ENCODE data around the gene NUDT12.

NUDT12 gene

DNA sequence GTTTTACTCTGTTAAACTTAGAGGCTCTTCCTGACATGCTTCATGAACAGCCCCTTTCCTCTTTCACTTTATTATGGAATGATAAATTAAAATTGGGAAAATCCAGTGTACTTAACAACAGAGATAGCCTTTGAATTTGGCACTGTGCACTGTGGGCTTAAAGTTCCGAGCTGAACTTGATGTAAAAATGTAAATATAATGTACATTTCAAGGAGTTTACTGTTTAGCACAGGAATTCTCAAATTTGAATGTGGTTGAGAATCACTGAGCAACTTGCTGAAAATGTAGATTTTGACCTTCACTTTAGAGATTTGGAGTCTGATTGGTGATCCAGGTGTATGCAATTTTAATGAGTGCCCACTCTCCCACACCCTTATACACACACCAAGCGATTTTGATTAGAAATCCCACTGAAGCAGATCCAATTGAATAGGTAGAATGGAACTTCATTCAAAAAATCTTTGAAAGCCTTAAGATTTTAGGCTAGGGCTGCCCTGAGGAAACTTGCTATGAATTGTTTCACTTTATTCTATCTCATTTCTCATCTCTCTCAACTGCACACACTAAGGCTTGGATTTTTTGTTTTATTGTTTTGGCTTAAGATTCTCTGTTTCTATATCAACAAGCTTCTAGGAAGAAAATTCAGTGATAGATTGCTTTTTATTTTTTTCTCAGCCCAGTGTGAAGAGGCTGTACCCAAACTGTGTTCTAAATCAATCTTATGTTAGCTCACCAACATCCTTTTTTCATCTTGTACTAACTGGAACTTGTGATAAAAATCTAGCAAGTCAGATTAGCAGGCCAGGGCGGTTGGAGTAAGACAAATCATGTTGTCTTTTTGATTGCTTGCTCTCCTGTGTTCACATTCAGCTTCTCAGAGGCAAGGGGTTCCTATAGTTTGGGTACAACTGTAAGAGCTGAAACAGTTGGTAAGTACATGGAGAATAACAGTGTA is 22.9 kb downstream of the NUDT12 start:
- in situ Hi-C loops (cut with HindIII; ENCODE audit: low pct_ligation_motif_present, low sequenced_read_pairs): no loop called here
- no peak for DNase-seq
- TF ChIP-seq, protein P1, sequence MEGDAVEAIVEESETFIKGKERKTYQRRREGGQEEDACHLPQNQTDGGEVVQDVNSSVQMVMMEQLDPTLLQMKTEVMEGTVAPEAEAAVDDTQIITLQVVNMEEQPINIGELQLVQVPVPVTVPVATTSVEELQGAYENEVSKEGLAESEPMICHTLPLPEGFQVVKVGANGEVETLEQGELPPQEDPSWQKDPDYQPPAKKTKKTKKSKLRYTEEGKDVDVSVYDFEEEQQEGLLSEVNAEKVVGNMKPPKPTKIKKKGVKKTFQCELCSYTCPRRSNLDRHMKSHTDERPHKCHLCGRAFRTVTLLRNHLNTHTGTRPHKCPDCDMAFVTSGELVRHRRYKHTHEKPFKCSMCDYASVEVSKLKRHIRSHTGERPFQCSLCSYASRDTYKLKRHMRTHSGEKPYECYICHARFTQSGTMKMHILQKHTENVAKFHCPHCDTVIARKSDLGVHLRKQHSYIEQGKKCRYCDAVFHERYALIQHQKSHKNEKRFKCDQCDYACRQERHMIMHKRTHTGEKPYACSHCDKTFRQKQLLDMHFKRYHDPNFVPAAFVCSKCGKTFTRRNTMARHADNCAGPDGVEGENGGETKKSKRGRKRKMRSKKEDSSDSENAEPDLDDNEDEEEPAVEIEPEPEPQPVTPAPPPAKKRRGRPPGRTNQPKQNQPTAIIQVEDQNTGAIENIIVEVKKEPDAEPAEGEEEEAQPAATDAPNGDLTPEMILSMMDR (IDR thresholded peaks at IDR 0.05; ENCODE audit: low read depth, low read length, missing control alignments): no peak

DNA sequence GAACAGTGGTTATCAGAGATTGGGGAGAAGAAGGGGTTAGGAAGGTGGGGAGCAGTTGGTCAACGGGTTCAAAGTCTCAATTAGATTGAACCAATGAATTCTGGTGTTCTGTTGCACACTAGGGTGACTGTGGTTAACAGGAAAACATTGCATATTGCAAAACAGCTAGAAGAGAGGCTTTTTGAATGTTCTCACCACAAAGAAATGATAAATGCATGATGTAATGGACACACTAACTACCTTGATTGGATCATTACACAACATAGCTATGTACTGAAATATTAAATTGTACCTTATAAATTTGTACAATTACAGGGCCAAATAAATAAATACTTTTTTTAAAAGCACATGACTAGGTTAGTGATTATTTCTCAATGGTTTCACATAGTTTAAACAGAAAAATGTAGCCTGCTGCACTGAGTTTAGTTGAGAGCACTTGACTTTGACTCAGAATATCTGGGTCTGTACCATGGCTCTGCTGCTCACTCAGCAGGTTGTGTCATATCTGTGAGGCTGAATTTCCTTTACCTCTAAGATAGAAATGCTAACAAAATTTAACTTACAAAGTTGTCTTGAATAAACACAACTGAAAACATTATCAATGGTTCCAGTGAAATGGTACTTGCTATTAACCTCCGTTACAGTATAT is 30.4 kb downstream of the NUDT12 start:
- Histone ChIP-seq H3K4me3 (ENCODE audit: low read depth, low read length) (no peak overlapping the region), H3K27ac (no peak overlapping the region), H3K36me3 (replicated peaks) (no peaks in the 10 kb centered on the region), H3K27me3 (replicated peaks) (no peaks in the 10 kb centered on the region)
- no peak for DNase-seq
- in situ Hi-C loops (cut with HindIII; ENCODE audit: low pct_ligation_motif_present, low sequenced_read_pairs): no loop called here
- TF ChIP-seq, protein P1 (IDR thresholded peaks at IDR 0.05; ENCODE audit: low read depth, low read length, missing control alignments): no peak

More for the DNA sequence above, 22.9 kb downstream of the NUDT12 start:
- Histone ChIP-seq H3K27ac (no peak overlapping the region), H3K4me3 (ENCODE audit: low read depth, low read length) (no peak overlapping the region), H3K36me3 (replicated peaks) (no peaks in the 10 kb centered on the region), H3K27me3 (replicated peaks) (no peaks in the 10 kb centered on the region)

DNA sequence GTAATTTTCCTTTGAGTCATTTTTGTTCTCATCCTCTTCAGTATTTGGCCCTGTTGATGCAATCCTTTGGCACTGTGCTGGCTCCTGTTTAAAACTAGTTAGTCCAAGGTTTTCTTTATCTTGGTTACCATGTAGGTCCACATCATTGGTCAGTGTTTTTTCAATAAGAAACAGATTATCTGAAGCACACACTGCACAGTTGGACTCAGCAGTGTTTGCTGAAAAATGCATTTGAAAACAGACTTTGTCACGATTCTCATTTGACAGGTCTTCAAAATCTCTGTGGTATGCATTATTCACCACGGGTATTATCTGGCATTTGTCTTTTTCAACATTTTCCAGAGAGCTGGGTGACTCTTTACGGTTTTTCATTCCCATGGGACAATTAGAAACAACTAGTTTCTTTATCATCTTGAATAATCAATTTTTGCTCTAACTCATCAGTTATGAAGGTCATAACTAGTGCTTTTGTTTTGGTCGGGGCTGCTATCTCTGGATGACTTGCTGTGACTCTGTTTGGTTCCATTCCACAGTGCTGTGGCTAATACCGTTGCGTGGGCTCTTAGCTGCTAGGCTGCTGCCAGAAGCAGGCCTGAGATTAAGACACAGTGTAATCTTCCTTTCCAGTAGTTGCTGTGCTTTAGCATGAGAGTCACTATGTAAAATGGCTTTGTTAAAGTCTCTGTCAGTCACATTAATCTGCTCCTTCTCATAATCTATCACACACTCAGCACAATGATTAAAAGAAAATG is 36.2 kb downstream of the NUDT12 start:
- TF ChIP-seq, protein P1 (IDR thresholded peaks at IDR 0.05; ENCODE audit: low read depth, low read length, missing control alignments): no peak
- H3K36me3 ChIP-seq (replicated peaks): no peaks in the 10 kb centered on the region
- peak; percentile 79 for DNase-seq
- H3K4me3 ChIP-seq (ENCODE audit: low read depth, low read length): no peak overlapping the region
- H3K27ac ChIP-seq: peak overlapping the region; percentile 35
- in situ Hi-C loops (cut with HindIII; ENCODE audit: low pct_ligation_motif_present, low sequenced_read_pairs): no loop called here
- H3K27me3 ChIP-seq (replicated peaks): no peaks in the 10 kb centered on the region

DNA sequence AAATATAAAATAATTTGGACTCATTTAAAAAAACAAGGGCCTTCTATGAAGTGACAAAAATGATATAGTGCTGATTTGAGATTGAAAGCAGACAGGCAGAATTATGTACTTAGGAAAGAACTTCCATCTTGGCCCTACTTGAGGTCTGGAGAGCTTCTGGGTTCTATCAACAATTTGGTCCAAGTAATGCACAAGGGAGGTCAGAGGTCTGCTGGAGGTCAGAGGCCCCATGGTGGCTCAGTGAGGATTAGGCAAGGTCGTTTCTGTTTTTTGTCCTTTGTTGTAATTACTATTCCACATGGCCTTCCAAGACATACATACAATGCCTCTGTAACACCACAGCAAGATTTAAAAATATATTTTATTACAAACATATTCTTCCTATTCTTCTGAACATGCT is 37.2 kb downstream of the NUDT12 start:
- TF ChIP-seq, protein P1 (IDR thresholded peaks at IDR 0.05; ENCODE audit: low read depth, low read length, missing control alignments): no peak
- Histone ChIP-seq H3K27ac (peak overlapping the region; percentile 35), H3K36me3 (replicated peaks) (no peaks in the 10 kb centered on the region), H3K4me3 (ENCODE audit: low read depth, low read length) (no peak overlapping the region), H3K27me3 (replicated peaks) (no peaks in the 10 kb centered on the region)
- no peak for DNase-seq
- in situ Hi-C loops (cut with HindIII; ENCODE audit: low pct_ligation_motif_present, low sequenced_read_pairs): no loop called here

DNA sequence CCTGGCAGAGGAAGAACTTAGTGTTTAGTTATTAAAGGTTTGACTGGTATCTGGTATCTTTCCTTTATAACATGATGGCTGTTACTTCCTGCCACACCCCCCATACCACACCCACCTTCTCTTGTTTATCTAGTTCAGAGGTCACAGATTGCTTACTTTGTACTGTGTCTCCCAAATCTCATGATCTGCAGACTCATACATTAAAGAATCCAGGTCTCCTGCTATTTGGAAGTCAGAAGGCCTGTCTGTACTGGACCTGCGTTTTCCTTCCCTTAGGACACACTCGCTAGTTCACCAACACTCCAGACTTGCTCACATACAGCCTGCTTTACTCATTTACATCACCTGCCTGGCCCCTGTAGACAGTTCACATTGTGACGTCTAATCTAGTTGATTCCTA is 39.3 kb downstream of the NUDT12 start:
- Histone ChIP-seq H3K36me3 (replicated peaks) (no peaks in the 10 kb centered on the region), H3K27ac (no peak overlapping the region), H3K4me3 (ENCODE audit: low read depth, low read length) (no peak overlapping the region), H3K27me3 (replicated peaks) (no peaks in the 10 kb centered on the region)
- in situ Hi-C loops (cut with HindIII; ENCODE audit: low pct_ligation_motif_present, low sequenced_read_pairs): no loop called here
- no peak for DNase-seq
- TF ChIP-seq, protein P1 (IDR thresholded peaks at IDR 0.05; ENCODE audit: low read depth, low read length, missing control alignments): no peak

Measured in brain microvascular endothelial cell (primary cell).